K562 (cell line): ENCODE measurements around the gene NRARP. TPM values are rescaled to one million over a fixed set of nuclear protein-coding genes. Genes with fewer than 3 reads are reported as not detected.
A peak's percentile ranks its signal among the peaks of the same experiment; 100 is the strongest.

Source experiments
- BHLHE40 ChIP-seq: IDR thresholded peaks from 2 replicates; pipeline ENCODE4 v1.6.1; 2011; ENCODE audit warnings: low read length, improper control_type of control experiment
- COPS2 ChIP-seq: fragments of 450-650 bp; conservative IDR thresholded peaks from 2 replicates; pipeline ENCODE4 v1.6.1; 2016; ENCODE audit warnings: mild to moderate bottlenecking, moderate library complexity
- ETV6 ChIP-seq, 3 experiments: fragments of 150-350 bp in 1 of 3; sonication (generic) in 1 of 3; formaldehyde crosslinking in 1 of 3; IDR thresholded peaks; 2 replicates each; pipeline versions ENCODE4 v1.6.1 to v1.8.0; 2014 to 2022; ENCODE audit warnings: borderline replicate concordance in 2 of 3, low read depth in 2 of 3, antibody characterized with exemption in 1 of 3, low read length in 1 of 3, mild to moderate bottlenecking in 1 of 3, missing genetic modification reagents in 1 of 3
- FOSL1 ChIP-seq: fragments of 200-800 bp; sonication (Bioruptor generic); conservative IDR thresholded peaks from 2 replicates; pipeline ENCODE4 v1.6.1; 2016; ENCODE audit warnings: missing genetic modification characterization, missing compliant biosample characterization
- FOXK1 ChIP-seq: sonication (generic); formaldehyde crosslinking; IDR thresholded peaks from 2 replicates; pipeline ENCODE4 v1.8.0; 2022; ENCODE audit warnings: missing genetic modification reagents, mild to moderate bottlenecking, borderline replicate concordance
- HDAC8 ChIP-seq: fragments of 450-650 bp; IDR thresholded peaks from 2 replicates; pipeline ENCODE4 v1.6.1; 2016; ENCODE audit warnings: mild to moderate bottlenecking, missing genetic modification characterization, moderate library complexity, missing compliant biosample characterization
- HNRNPK ChIP-seq: fragments of 200-400 bp; formaldehyde crosslinking; IDR thresholded peaks from one replicate; pipeline ENCODE4 v1.6.1; 2018; ENCODE audit warnings: mild to moderate bottlenecking, low read depth, low read length; ENCODE audit not compliant: poor library complexity, severe bottlenecking
- HNRNPL ChIP-seq: fragments of 200-400 bp; formaldehyde crosslinking; IDR thresholded peaks from 2 replicates; pipeline ENCODE4 v1.6.1; 2017; ENCODE audit warnings: low read depth, mild to moderate bottlenecking, low read length
- ILF3 ChIP-seq: fragments of 450-650 bp; IDR thresholded peaks from 2 replicates; pipeline ENCODE4 v1.6.1; 2018; ENCODE audit warnings: antibody characterized with exemption, mild to moderate bottlenecking, moderate library complexity, borderline replicate concordance
- MAFG ChIP-seq: fragments of 450-650 bp; conservative IDR thresholded peaks from 2 replicates; pipeline ENCODE4 v1.6.1; 2016; ENCODE audit warnings: missing genetic modification characterization, missing compliant biosample characterization
- MED1 ChIP-seq: sonication (generic); formaldehyde crosslinking; IDR thresholded peaks from 2 replicates; pipeline ENCODE4 v1.8.1; 2023; ENCODE audit warnings: missing genetic modification reagents, borderline replicate concordance
- POLR2A ChIP-seq: fragments of 450-650 bp; conservative IDR thresholded peaks from 2 replicates; pipeline ENCODE4 v1.6.1; 2016
- RBFOX2 ChIP-seq: fragments of 200-400 bp; formaldehyde crosslinking; IDR thresholded peaks from 2 replicates; pipeline ENCODE4 v1.6.1; 2017; ENCODE audit warnings: low read depth, mild to moderate bottlenecking, low read length, moderate library complexity
- SP1 ChIP-seq: sonication (generic); formaldehyde crosslinking; IDR thresholded peaks from 2 replicates; pipeline ENCODE4 v1.8.1; 2022; ENCODE audit warnings: mild to moderate bottlenecking, missing genetic modification reagents
- SUPT5H ChIP-seq: fragments of 450-650 bp; IDR thresholded peaks from 2 replicates; pipeline ENCODE4 v1.6.1; 2016
- ZFX ChIP-seq: sonication (generic); formaldehyde crosslinking; IDR thresholded peaks from 2 replicates; pipeline ENCODE4 v1.8.0; 2022; ENCODE audit warnings: mild to moderate bottlenecking, missing genetic modification reagents, moderate library complexity
- ZNF224 ChIP-seq: sonication (generic); formaldehyde crosslinking; IDR thresholded peaks from 2 replicates; pipeline ENCODE4 v1.8.0; 2022; ENCODE audit warnings: mild to moderate bottlenecking, missing genetic modification reagents
- polyA plus RNA-seq, 8 experiments: library from polyadenylated mRNA; depleted of rRNA in 4 of 8; stranded (reverse) in 5 of 8; unstranded in 3 of 8; fragments of >200 nt; fragmentation: Nextera tagmentation in 2 of 8; fragmentation: Illumina TruSeq in 1 of 8; extraction: Ambion mirVana in 2 of 8; extraction: Trizol in 1 of 8; gene quantifications; 2 replicates each; pipeline versions ENCODE4 v1.2.1 to v1.2.3, GENCODE V29; 2011 to 2014; ENCODE audit warnings: inconsistent platforms in 1 of 8, missing spikeins in 1 of 8
- total RNA-seq, 7 experiments: library from RNA; depleted of rRNA in 6 of 7; stranded (reverse); fragments of >200 nt in 6 of 7; fragmentation: Illumina TruSeq in 2 of 7; extraction: Trizol in 2 of 7; gene quantifications; 2 replicates each; pipeline versions ENCODE4 v1.2.1 to v1.2.3, GENCODE V29; 2011 to 2021; ENCODE audit warnings: low replicate concordance in 1 of 7
- TF ChIP-seq, protein P1 (sequence below): sonication (generic); formaldehyde crosslinking; IDR thresholded peaks from 2 replicates; pipeline ENCODE4 v1.8.0; 2022; ENCODE audit warnings: mild to moderate bottlenecking, missing genetic modification reagents
- TF ChIP-seq, protein P2 (sequence below): sonication (generic); formaldehyde crosslinking; IDR thresholded peaks from 2 replicates; pipeline ENCODE4 v1.8.1; 2023; ENCODE audit warnings: mild to moderate bottlenecking, missing genetic modification reagents
- TF ChIP-seq, protein P3 (sequence below): sonication (generic); formaldehyde crosslinking; IDR thresholded peaks from 2 replicates; pipeline ENCODE4 v1.8.0; 2022; ENCODE audit warnings: mild to moderate bottlenecking, low read depth, missing genetic modification reagents

NRARP gene
- total and polyA plus RNA-seq, 9 of the 15 experiments (the other 6 are each of a cell fraction or from before 2014, with no cell fraction given), result 2.0 to 24.5 (median 7.2) TPM; not detected in 2

DNA sequence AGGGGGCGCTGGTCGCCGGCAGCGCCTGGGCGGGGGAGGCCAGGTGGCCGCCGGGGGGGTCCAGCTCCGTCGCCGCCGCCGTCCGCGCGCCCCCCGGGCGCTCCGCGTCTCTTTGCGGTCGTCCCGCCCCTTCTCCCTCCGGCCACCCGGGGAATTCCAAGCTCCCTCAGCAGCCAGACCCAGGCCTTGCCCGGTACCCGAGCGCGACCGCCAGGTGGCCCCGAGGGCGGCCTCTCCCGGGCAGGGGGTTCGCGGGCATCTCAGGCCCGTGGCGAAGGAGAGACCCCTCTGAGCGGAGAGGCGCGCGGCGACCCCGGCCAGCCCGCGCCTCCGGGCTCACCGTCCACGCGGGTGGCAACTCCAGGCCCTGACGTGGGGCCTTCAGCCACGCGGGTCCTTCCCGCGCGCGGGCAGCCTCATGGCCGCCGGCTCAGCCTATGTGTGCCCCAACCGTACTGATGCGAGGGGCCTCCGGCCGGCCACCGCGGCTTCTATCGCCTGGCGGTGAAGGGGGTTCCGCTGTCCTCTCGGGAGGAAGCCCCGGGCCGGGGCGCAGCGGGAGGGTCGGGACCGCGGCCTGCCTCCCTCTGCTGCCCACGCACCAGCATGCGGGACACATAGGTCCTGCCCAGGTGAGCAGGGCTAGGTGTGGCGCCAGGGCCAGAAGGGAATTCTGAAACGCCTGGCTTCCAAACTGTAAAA, 529 bp upstream of the NRARP start (continued):
- TF ChIP-seq, protein P1, sequence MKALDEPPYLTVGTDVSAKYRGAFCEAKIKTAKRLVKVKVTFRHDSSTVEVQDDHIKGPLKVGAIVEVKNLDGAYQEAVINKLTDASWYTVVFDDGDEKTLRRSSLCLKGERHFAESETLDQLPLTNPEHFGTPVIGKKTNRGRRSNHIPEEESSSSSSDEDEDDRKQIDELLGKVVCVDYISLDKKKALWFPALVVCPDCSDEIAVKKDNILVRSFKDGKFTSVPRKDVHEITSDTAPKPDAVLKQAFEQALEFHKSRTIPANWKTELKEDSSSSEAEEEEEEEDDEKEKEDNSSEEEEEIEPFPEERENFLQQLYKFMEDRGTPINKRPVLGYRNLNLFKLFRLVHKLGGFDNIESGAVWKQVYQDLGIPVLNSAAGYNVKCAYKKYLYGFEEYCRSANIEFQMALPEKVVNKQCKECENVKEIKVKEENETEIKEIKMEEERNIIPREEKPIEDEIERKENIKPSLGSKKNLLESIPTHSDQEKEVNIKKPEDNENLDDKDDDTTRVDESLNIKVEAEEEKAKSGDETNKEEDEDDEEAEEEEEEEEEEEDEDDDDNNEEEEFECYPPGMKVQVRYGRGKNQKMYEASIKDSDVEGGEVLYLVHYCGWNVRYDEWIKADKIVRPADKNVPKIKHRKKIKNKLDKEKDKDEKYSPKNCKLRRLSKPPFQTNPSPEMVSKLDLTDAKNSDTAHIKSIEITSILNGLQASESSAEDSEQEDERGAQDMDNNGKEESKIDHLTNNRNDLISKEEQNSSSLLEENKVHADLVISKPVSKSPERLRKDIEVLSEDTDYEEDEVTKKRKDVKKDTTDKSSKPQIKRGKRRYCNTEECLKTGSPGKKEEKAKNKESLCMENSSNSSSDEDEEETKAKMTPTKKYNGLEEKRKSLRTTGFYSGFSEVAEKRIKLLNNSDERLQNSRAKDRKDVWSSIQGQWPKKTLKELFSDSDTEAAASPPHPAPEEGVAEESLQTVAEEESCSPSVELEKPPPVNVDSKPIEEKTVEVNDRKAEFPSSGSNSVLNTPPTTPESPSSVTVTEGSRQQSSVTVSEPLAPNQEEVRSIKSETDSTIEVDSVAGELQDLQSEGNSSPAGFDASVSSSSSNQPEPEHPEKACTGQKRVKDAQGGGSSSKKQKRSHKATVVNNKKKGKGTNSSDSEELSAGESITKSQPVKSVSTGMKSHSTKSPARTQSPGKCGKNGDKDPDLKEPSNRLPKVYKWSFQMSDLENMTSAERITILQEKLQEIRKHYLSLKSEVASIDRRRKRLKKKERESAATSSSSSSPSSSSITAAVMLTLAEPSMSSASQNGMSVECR (CRISPR knock-in tag), result peak; percentile 71
- TF ChIP-seq, protein P2, sequence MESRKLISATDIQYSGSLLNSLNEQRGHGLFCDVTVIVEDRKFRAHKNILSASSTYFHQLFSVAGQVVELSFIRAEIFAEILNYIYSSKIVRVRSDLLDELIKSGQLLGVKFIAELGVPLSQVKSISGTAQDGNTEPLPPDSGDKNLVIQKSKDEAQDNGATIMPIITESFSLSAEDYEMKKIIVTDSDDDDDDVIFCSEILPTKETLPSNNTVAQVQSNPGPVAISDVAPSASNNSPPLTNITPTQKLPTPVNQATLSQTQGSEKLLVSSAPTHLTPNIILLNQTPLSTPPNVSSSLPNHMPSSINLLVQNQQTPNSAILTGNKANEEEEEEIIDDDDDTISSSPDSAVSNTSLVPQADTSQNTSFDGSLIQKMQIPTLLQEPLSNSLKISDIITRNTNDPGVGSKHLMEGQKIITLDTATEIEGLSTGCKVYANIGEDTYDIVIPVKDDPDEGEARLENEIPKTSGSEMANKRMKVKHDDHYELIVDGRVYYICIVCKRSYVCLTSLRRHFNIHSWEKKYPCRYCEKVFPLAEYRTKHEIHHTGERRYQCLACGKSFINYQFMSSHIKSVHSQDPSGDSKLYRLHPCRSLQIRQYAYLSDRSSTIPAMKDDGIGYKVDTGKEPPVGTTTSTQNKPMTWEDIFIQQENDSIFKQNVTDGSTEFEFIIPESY (CRISPR knock-in tag), result peak; percentile 69
- TF ChIP-seq ZNF224 (CRISPR knock-in tag) (0 out of 2 replicates have a peak, but pooled peaks have one; percentile 46), SUPT5H (0 out of 2 replicates have a peak, but pooled peaks have one; percentile 29), ZFX (CRISPR knock-in tag) (peak; percentile 91), POLR2A (peak; percentile 49; the same call in 1 of the 2 replicates), MED1 (CRISPR knock-in tag) (0 out of 2 replicates have a peak, but pooled peaks have one; percentile 39), ETV6 (IDR thresholded peaks at IDR 0.05; ENCODE audit: borderline replicate concordance in 1 of 2, low read depth in 2 of 2, low read length in 1 of 2) (no peak), ETV6 (CRISPR knock-in tag; IDR thresholded peaks at IDR 0.05; ENCODE audit: borderline replicate concordance) (peak; percentile 92; the same call in 1 of the 2 replicates), COPS2 (no peak), MAFG (tag) (no peak), ILF3 (no peak), FOXK1 (CRISPR knock-in tag) (peak; percentile 95; the same call in 1 of the 2 replicates), HNRNPK (peak; percentile 18), RBFOX2 (peak; percentile 72), SP1 (peak; percentile 35; the same call in 1 of the 2 replicates), HDAC8 (tag) (peak; percentile 37; the same call in 1 of the 2 replicates), HNRNPL (peak; percentile 92), BHLHE40 (peak; percentile 29; the same call in 1 of the 2 replicates), FOSL1 (tag) (no peak; the same call in 1 of the 2 replicates)
- TF ChIP-seq, protein P3, sequence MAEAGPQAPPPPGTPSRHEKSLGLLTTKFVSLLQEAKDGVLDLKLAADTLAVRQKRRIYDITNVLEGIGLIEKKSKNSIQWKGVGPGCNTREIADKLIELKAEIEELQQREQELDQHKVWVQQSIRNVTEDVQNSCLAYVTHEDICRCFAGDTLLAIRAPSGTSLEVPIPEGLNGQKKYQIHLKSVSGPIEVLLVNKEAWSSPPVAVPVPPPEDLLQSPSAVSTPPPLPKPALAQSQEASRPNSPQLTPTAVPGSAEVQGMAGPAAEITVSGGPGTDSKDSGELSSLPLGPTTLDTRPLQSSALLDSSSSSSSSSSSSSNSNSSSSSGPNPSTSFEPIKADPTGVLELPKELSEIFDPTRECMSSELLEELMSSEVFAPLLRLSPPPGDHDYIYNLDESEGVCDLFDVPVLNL (CRISPR knock-in tag), result peak; percentile 69; the same call in 1 of the 2 replicates
